Measurements from ENCODE around the gene RGS7. TPM values are rescaled to one million over a fixed set of nuclear protein-coding genes. Genes with fewer than 3 reads are reported as not detected.
A peak's percentile ranks its signal among the peaks of the same experiment; 100 is the strongest.

Gene RGS7
- polyA plus RNA-seq (ENCODE audit: low read depth in 6 of 6): 1 to 10 TPM in 4 of 6 donors, under 1 TPM in 2; 0.29 to 2.9 (median 1.5) TPM

DNA sequence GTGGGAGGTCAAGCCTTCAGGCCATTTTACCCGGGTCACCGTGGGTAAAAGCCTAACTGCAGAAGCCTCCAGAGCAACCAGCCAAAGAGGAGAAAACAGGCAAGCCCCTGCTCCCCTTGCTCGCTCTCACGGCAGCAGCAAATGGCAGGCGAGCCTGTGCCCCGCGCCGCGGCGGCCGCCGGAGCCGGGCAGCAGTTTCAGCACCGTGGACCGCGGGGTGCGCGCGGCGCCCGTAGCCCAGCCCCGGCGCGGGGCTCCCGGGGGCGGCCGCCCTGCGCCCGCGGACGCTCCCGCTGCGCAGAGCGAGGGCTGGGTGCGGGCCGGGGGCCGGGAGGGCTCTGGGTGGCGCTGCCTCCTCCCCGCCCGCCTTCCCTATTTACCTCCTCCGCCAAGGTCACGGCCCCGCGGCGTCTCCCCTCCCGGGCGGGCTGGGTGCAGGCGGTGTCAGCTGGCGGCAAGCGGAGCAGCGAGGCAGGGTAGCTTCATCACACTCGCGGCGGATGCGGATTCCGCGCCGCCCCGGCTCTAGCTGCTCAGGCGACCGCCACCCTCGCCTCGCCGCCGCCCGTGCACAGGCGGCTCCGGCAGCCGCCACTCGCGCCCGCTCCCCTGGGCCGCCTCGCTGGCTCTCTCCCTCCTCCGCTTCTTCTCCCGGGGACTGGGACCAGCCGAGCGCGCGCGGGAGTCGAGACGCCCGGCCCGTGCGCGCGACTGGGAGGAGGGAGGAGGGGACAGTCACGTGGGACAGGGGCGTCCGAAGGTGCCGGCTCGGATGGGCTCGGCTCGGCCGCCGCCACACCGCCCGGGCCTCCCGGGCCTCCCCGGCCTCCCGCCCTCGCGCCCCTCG lies at the start of gene RGS7:
Gene RGS7, minus strand, starts transcription at position 687 of the 847 bp plus-strand sequence.
- peak within 1 kb of the TSS; percentile 68 to 92 (median 88) for H3K4me3 Mint-ChIP-seq
- no peaks in the 10 kb centered on the region for H3K9me3 Mint-ChIP-seq
- H3K27me3 Mint-ChIP-seq: peaks cover 25 to 47% (median 25%) of the 10 kb centered on the region in 3 donors
- DNase-seq: peak; percentile 34
- peaks cover 0 to 14% (median 11%) of the 10 kb centered on the region in 3 donors for H3K4me1 Mint-ChIP-seq
- no peaks in the 10 kb centered on the region for H3K36me3 Mint-ChIP-seq
- peak; percentile 70 to 76 for ATAC-seq (ENCODE audit: low read depth in 2 of 2)
- H3K27ac Mint-ChIP-seq: peak within 1 kb of the TSS in 4 of 6 donors; percentile 39 to 85 (median 68)

DNA sequence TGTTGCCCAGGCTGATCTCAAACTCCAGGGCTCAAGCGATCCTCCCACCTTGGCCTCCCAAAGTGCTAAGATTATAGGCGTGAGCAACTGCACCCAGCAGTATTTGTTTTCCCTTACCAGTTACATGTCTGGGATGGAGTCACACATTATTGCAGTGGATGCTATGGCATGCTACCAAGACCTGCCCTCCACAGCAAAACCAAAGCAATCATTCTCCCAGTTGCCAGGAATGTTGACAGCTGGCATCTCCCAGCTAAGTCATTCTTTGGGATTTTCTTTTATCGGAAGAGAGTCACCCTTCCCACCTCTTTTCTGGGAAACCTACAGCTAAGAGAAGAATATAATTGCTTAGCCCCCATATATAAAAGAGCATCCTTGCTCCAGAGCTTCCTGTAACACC lies 49.4 kb upstream of the RGS7 start:
- no peak overlapping the region for H3K27ac Mint-ChIP-seq
- DNase-seq (no peak), ATAC-seq (ENCODE audit: low read depth in 2 of 2) (no peak)
- H3K27me3 Mint-ChIP-seq: peaks cover 0 to 19% (median 7%) of the 10 kb centered on the region in 3 donors
- no peaks in the 10 kb centered on the region for H3K4me1 Mint-ChIP-seq
- peaks cover 0 to 3% (median 0%) of the 10 kb centered on the region in 7 donors for H3K9me3 Mint-ChIP-seq
- H3K4me3 Mint-ChIP-seq: no peak overlapping the region
- no peaks in the 10 kb centered on the region for H3K36me3 Mint-ChIP-seq

DNA sequence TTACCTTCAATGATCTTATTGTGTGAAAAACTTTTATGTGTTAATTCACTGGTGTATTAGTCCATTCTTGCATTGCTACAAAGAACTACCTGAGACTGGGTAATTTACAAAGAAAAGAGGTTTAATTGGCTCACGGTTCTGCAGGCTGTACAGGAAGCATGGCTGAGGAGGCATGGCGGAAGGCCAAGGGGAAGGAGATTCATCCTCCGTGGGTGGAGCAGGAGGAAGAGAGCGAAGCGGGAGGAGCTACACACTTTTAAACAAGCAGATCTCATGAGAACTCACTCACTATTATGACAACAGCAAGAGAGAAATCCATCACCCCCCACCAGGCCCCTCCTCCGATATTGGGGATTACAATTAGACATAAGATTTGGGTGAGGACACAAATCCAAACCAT lies 44.2 kb upstream of the RGS7 start:
- no peak overlapping the region for H3K27ac Mint-ChIP-seq
- no peaks in the 10 kb centered on the region for H3K36me3 Mint-ChIP-seq
- H3K27me3 Mint-ChIP-seq: peaks cover 0 to 7% (median 2%) of the 10 kb centered on the region in 3 donors
- H3K4me1 Mint-ChIP-seq: peaks cover 0 to 7% (median 5%) of the 10 kb centered on the region in 3 donors
- H3K9me3 Mint-ChIP-seq: peaks cover 0 to 5% (median 0%) of the 10 kb centered on the region in 7 donors
- no peak for ATAC-seq (ENCODE audit: low read depth in 2 of 2)
- H3K4me3 Mint-ChIP-seq: peak overlapping the region in 1 of 8 donors; percentile 6
- no peak for DNase-seq

DNA sequence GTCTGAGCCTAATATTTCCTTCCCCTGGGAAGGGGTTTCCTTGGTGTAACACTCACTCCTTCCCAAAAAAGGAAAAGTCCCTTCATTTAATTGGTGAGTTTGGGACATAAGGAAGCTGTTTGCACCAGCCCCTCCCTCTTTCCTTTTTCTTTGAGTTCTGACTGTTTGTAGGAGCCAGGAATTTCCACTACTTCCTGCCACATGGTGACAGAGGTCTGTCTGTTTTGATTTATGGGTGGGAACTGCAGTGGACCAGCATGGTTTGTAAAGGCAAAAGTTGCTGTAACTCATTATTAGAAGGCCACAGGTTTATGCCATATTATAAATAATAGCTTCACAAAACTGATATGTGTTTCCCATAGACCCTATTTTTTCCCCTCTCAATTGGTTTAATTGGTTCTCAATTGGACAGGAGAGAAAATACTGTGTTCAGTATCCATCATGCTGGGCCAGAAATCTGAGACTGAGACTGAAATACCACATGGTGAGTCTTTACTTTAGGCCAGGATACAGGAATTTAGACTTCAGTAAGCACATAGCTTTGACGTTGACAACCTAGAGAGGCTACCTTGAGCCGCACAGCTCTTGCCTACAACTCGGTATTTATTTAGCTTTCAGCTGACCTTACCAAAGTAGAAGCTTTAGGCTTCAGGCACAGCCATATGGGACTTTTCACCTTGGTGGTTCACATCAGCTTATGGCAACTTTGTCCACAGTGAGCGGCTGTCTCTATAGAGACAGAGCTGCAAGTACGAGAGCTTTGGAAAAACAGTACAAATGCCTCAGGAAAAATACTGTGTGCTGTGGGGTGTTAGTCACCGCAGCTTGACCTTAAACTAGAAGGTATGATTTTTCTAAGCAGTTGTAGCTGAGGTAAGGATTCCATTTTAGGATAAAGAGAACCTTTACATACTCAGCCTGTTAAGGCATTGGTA lies 40.0 kb upstream of the RGS7 start:
- no peak overlapping the region for H3K27ac Mint-ChIP-seq
- H3K36me3 Mint-ChIP-seq: no peaks in the 10 kb centered on the region
- peaks cover 0 to 7% (median 5%) of the 10 kb centered on the region in 3 donors for H3K4me1 Mint-ChIP-seq
- peaks cover 0 to 5% (median 0%) of the 10 kb centered on the region in 7 donors for H3K9me3 Mint-ChIP-seq
- no peak overlapping the region for H3K4me3 Mint-ChIP-seq
- ATAC-seq (ENCODE audit: low read depth in 2 of 2) (no peak), DNase-seq (no peak)
- H3K27me3 Mint-ChIP-seq: peaks cover 0 to 18% (median 8%) of the 10 kb centered on the region in 3 donors

DNA sequence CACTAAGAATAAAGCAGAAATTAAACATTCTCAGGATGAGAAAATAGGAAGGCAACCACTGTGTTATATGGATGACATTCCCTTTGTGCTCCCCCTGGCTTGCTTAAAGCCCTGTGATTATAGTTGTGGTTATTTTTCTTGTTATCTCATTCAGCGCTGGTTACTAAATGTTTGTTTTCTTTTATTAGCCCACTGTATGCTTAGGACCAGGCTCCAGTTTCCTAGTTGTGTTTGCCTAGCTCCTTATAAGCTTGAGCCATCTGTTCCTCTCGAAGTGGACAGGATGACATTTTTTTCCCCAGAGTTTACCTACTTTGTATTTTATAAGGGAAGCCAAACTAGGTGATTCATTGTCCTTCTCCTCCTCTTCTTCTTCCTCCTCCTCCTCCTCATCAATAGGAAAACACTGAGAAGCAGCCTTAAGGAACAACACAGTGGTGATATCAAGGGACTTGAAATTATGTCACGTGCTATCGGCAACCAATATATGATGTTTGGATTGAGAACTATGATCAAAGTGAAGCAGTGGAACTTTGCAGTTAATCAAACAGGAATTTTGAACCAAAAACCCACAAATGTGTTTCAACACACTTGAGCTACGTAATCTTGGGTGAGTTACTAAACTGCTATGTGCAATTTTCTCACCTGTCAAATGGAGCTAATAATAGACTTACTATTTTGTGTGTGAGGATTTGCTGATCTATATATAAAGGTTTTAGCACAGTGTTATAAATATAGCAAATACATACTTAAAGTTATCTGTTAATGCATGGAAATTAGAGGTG lies 35.1 kb upstream of the RGS7 start:
- ATAC-seq (ENCODE audit: low read depth in 2 of 2): no peak
- peak overlapping the region in 1 of 6 donors; percentile 53 for H3K27ac Mint-ChIP-seq
- H3K36me3 Mint-ChIP-seq: no peaks in the 10 kb centered on the region
- peaks cover 0 to 5% (median 0%) of the 10 kb centered on the region in 3 donors for H3K4me1 Mint-ChIP-seq
- H3K9me3 Mint-ChIP-seq: no peaks in the 10 kb centered on the region
- no peak for DNase-seq
- H3K27me3 Mint-ChIP-seq: peaks cover 6 to 28% (median 8%) of the 10 kb centered on the region in 3 donors
- no peak overlapping the region for H3K4me3 Mint-ChIP-seq

DNA sequence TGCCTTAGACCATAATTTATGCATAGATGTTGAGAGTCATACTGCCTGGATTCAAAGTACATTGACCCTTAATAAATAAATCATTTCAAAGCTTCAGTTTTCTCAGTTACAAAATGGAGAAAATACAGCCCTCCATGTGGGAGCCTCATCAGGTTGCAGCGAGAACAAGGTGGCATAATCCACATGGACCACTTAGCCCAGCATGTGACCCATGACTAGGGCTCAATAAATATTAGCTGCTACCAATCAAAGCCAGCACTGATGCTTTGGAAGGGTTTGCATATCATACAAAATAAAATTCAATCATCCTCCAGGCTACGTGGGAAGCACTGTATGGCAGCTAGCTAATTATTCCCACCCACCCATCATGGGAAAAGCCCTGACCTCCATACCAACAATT lies 33.5 kb upstream of the RGS7 start:
- Mint-ChIP-seq H3K27me3 (peaks cover 6 to 24% (median 6%) of the 10 kb centered on the region in 3 donors), H3K27ac (no peak overlapping the region), H3K4me1 (peaks cover 0 to 5% (median 0%) of the 10 kb centered on the region in 3 donors), H3K9me3 (no peaks in the 10 kb centered on the region), H3K36me3 (no peaks in the 10 kb centered on the region), H3K4me3 (no peak overlapping the region)
- no peak for ATAC-seq (ENCODE audit: low read depth in 2 of 2)
- no peak for DNase-seq

DNA sequence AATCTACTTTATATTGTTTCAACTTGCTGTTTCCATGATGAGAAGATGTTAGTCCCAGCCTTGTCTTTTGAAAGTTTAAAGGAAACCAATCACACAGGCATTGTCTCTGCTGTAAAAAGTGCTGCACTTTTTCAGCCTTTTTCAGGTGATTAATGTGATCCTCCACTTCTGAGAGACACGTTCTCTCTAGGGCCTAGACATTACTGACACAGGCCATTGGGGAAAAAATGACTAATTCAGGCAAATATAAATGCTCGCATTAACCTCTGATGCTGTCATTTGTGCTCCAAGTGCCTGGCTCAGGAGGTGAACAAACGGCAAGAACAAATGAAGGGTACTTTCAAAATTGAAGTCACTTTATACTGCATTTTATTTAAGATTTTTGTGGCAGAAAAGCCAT lies 32.4 kb upstream of the RGS7 start:
- H3K36me3 Mint-ChIP-seq: no peaks in the 10 kb centered on the region
- H3K27ac Mint-ChIP-seq: no peak overlapping the region
- ATAC-seq (ENCODE audit: low read depth in 2 of 2) (no peak), DNase-seq (no peak)
- H3K4me3 Mint-ChIP-seq: no peak overlapping the region
- H3K9me3 Mint-ChIP-seq: peaks cover 0 to 5% (median 0%) of the 10 kb centered on the region in 7 donors
- peaks cover 0 to 5% (median 0%) of the 10 kb centered on the region in 3 donors for H3K4me1 Mint-ChIP-seq
- peaks cover 0 to 24% (median 6%) of the 10 kb centered on the region in 3 donors for H3K27me3 Mint-ChIP-seq

DNA sequence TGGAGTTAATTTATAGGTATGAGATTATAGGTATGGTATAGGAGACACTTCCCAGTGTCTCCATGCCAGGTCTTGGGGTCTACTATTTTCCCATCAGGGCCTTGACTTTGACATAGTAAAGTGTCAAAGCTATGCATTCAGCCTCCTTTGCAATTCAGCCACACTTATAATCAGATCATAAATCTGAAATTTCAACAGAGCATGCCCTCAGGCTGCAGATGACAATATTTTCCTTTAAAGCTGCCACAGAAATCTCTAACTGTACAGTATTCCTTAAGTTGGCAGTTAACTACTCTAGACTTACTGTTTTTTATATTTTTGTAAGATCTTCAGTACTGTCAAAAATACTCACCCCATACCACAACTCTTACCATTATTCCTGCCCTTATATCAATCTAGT lies 30.2 kb upstream of the RGS7 start:
- Mint-ChIP-seq H3K27ac (no peak overlapping the region), H3K36me3 (no peaks in the 10 kb centered on the region)
- ATAC-seq (ENCODE audit: low read depth in 2 of 2): no peak

DNA sequence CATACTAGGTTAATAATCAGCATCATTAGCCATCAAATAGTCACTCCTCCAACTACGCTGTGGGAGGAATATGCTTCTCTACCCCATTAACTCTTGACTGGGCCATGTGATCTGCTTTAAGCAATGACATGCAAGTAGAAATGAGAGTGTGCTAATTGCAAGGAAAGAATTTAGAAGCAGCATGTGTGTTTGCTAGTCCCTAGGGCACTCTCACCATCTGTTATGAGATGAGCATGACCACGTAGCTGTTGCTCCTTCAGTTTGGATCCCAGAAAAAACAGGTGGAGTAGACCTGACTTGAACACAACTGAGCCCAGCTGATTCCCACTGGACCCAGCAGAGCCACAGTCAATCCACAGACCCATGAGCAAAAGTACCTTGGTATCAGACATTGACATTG lies 19.7 kb upstream of the RGS7 start:
- Mint-ChIP-seq H3K9me3 (peaks cover 0 to 12% (median 4%) of the 10 kb centered on the region in 7 donors), H3K4me1 (no peaks in the 10 kb centered on the region), H3K4me3 (no peak overlapping the region), H3K27ac (no peak overlapping the region), H3K27me3 (peaks cover 0 to 13% (median 0%) of the 10 kb centered on the region in 3 donors), H3K36me3 (no peaks in the 10 kb centered on the region)
- no peak for DNase-seq
- ATAC-seq (ENCODE audit: low read depth in 2 of 2): no peak

More for the DNA sequence above, 30.2 kb upstream of the RGS7 start:
- H3K4me3 Mint-ChIP-seq: no peak overlapping the region
- H3K27me3 Mint-ChIP-seq: peaks cover 2 to 15% (median 6%) of the 10 kb centered on the region in 3 donors
- no peak for DNase-seq
- peaks cover 0 to 8% (median under 1%) of the 10 kb centered on the region in 7 donors for H3K9me3 Mint-ChIP-seq
- H3K4me1 Mint-ChIP-seq: peaks cover 0 to 5% (median 0%) of the 10 kb centered on the region in 3 donors

DNA sequence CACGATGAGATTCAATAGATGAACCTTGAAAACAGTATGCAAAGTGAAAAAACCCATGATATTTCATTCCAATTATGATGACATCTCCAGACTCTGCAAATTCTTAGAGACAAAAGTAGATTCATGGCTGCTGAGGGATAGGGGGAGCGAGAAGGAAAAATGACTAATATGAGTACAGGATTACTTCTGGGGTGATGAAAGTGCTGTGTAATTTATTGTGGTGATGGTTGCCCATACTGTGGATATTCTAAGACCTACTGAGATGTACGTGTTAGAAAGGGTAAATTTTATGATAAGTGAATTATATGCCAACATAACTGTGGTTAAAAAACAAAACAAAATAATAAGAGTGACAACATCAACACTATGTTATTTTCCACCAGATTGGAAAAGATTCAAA lies 18.9 kb upstream of the RGS7 start:
- Mint-ChIP-seq H3K4me1 (no peaks in the 10 kb centered on the region), H3K27me3 (peaks cover 0 to 9% (median under 1%) of the 10 kb centered on the region in 3 donors), H3K4me3 (no peak overlapping the region), H3K9me3 (peaks cover 0 to 6% (median under 1%) of the 10 kb centered on the region in 7 donors), H3K36me3 (no peaks in the 10 kb centered on the region), H3K27ac (no peak overlapping the region)
- no peak for DNase-seq
- no peak for ATAC-seq (ENCODE audit: low read depth in 2 of 2)

DNA sequence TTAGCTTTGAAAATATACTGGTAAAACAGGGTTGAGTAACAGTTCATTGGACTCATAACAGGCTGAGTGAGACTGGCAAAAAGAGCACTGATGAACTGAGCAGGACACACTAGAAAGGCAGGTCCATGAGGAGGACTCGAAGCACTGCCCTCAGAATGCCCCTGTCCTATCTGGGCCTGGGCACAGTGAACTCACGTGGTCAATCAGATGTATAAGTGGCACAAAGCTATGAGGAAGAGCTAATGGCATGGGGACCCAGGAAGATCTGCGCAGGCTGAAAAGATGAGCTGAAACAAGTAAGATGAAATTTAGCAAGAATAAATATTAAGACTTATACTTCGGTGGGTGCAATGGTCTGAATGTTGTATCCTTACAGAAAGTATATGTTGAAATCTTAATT lies 9.2 kb upstream of the RGS7 start:
- H3K4me1 Mint-ChIP-seq: no peaks in the 10 kb centered on the region
- H3K4me3 Mint-ChIP-seq: peak overlapping the region in 1 of 8 donors; percentile 38
- DNase-seq (no peak), ATAC-seq (ENCODE audit: low read depth in 2 of 2) (no peak)
- H3K27me3 Mint-ChIP-seq: peaks cover 9 to 35% (median 27%) of the 10 kb centered on the region in 3 donors
- peaks cover 0 to 13% of the 10 kb centered on the region in 2 donors for H3K36me3 Mint-ChIP-seq
- no peak overlapping the region for H3K27ac Mint-ChIP-seq
- peaks cover 0 to 9% (median 4%) of the 10 kb centered on the region in 7 donors for H3K9me3 Mint-ChIP-seq

DNA sequence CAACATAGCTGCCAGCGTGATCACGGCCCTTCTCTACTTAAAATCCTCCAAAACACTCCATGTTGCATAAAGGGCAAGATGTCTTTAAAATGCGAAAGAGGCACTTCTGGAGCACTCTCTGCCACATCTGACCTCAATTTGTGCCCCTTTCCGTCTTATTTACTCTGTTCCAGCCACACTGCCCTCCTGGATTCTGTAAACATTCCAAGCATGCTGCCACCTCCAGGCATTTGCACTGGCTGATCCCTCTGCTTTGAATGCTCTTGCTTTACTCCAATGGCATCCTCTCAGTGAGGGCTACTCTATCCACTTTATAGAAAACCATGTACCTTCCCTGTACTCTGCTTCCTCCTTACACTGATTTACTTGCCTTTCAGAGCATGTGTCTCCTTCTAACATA lies 5.3 kb upstream of the RGS7 start:
- Mint-ChIP-seq H3K9me3 (peaks cover 0 to 9% (median 4%) of the 10 kb centered on the region in 7 donors), H3K4me3 (no peak overlapping the region), H3K4me1 (peaks cover 0 to 6% (median 5%) of the 10 kb centered on the region in 3 donors), H3K27ac (no peak overlapping the region), H3K27me3 (peaks cover 33 to 50% (median 37%) of the 10 kb centered on the region in 3 donors), H3K36me3 (peaks cover 0 to 13% of the 10 kb centered on the region in 2 donors)
- DNase-seq (no peak), ATAC-seq (ENCODE audit: low read depth in 2 of 2) (no peak)
